ENCODE results near the gene IRAK1.
A peak's percentile ranks its signal among the peaks of the same experiment; 100 is the strongest.
"Not testable (repeated sequence)": the region's sequence is repeated elsewhere in the genome, so short reads cannot be mapped to it uniquely, and the experiment has no call there.

Gene IRAK1

DNA sequence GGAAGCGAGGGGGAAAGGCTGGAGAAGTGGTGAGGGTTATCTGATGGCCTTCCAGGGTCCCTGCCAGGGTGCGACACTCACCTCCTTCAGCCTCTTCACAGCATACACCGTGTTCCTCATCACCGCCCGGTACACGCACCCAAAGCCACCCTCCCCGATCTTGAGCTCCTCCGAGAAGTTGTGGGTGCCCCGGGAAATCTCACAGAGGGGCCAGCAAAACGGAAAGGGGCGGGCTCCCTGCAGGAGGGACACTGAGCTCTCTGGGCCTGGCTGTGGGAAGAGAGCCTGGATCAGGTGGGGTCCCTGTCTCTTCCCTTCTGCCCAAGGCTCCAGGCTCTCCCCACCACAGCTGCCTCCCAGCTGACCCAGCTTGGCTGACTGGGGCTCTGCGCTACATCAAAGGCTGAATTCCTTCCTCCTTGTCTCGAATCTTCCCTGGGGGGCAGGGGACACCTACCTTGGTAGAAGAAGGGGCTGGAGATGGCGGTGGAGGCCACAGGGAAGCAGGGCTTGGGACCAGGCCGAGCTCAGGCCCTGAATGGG, 1.1 kb downstream of the IRAK1 start:
- DNase-seq = no peak

DNA sequence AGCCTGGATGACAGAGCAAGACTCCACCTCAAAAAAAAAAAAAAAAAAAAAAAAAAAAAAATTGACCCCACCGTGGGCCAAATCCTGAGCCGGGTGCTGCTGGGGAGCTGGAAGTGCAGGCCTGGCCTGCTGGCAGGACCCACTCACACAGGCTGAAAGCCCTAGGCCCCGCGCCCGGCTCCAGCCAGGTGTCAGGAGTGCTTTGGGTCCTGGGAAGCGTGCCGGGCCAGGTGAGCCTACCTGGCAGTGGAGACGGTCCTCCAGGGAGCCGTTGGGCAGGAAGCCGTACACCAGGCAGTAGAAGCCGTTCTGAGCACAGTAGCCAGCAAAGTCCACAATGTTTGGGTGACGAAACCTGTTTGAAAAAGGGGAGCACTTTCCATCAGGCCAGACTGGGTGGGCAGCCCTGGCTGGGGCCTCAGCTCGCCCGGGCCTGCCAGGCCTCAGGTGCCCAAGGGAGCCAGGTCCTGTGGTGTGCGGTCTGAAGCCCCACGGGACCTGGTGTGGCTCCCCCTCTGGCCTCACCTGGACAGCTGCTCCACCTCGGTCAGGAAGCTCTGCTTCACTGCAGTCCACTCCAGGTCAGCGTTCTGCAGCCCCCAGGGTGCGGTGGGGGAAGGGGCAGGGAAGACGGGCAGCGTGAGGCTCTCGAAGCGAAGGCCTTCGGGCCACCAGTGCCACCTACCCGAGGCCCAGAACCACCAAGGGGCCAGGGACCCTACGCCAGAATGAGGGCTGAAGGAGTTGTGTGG, 1.8 kb downstream of the IRAK1 start:
- no peak for DNase-seq

DNA sequence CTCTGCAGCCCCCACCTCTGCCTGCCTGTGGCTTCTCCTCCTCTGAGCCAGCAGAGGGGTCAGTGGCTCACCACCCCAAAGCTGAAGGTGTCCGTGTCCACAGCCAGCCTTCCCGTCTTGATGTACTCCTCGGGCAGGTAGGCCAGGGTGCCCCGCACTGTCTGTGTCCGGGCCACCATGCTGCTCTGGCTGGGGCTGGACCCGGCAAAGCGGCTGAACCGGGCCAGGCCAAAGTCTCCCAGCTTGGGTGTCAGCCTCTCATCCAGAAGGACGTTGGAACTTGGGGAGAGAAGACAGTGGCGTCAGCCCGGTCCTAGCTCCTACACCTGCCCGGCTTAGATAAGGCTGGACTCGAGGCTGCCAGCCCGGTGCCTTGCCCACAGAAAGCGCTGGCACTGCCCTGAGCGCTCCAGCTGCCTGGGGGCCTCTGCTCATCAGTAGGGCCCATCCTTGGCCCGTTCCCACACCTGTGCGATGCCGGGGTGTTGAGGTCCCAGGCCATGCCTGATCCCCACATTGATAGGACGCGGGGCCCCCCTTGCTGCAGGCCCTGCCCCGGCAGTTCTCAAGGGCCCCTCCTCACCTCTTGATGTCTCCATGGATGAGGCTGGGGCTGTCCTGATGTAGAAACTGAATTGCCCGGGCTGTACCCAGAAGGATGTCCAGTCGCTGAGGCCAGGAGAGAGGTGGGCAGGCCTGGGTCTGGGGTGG, 3.2 kb downstream of the IRAK1 start:
- no peak for DNase-seq

DNA sequence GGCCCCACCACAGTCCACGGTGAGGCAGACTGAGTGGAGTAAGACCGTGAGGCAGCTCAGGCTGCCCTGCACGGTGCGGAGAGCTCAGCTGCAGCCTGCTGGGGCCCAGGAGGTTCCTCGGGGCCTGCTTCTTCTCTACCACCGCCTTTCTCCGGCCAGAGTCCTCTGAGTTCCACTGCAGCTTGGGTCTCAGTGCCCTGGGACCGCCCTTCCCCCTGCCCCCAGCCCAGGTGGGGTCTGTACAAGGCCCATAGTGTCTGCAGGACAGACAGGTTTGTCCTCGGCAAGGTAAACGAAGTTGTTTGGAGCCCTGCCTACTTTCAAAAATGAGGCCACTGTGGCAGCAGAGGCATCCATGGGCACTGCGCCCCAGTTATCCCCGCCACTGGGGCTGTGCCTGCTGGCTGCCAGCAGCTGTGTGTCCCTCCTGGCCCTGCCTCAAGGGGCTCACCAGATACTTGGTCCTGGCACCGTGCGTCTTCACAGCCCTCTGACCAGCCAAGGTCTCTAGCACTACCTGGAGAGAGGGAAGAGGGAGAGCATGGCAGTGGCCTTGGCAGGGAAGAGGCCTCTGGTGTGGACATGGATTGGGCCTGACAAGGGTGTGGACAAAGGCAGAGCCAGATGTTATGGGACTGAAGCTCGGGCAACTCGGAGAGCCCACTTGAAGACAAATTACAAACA, 4.0 kb downstream of the IRAK1 start:
- DNase-seq = no peak

DNA sequence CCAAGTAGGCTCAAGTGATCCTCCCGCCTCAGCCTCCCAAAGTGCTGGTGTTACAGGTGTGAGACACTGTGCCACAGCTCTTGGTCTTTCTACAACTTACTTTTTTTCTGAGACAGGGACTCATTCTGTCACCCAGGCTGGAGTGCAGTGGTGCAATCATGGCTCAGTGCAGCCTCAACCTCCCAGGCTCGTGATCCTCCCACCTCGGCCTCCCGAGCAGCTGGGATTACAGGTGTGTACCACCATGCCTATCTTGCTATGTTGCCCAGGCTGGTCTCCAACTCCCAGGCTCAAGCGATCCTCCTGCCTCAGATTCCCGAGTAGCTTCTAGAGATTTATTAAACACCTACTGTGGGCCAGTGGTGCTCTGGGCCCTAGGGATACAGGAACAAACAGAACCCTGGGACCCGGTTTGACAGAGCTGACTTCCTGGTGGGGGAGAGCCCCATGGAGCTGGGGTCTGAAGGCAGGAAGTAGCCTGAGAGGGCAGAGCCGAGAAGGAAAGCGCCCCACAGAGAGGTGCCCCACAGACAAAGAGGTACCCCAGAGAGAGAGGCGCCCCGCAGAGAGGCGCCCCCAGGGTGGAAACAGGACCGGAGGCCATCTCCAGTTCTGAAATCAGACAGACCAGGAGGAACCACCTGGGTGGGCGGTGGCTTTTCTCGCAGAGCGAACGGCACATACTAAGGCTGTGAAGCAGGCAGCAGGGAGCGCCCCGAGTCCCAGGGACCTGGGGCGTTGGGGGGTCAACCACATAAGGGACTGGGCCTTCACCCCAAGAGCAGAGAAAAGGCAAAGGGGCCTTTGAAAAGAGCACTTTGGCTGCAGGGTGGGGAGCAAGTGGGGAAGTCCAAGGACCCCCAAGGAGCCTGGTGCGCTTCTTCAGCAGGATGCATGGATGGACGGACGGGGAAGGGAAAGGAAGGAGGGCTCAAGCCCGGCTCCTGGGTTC, 5.0 kb downstream of the IRAK1 start:
- DNase-seq = no peak

DNA sequence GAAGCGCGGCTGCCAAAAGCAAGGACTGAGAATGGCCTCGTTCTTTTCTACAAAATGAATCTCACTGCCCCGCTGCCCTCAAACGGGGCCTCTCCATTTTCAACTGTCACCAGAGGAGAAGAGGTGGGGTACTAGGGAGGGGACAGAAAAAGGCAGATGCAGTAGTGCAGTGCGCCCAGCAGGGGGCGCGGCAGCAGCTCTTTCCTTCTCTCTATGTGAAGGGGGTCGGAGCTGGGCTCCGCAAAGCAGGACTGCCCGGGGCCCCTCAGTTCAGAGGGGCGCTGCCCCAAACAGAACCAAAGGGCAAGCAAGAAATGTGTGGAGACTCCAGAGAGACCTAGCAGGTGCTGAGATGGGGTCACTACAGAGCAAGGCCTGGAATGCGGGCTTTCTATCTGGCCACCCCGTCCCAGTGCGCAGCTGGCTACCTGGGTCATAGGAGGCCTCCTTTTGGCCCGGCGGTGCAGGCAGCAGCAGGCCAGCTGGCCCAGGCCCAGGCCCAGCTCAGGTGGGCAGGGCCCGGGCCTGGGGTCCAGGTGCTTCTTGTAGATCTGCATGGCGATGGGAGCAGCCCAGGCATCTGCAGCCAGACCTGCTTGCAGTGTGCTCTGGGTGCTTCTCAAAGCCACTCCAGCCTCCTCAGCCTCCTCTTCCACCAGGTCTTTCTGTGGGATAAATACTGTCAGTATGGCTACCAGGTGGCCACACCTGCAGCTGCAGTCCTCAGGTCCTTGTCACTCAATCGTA, 5.9 kb downstream of the IRAK1 start:
- DNase-seq = peak; percentile 63

DNA sequence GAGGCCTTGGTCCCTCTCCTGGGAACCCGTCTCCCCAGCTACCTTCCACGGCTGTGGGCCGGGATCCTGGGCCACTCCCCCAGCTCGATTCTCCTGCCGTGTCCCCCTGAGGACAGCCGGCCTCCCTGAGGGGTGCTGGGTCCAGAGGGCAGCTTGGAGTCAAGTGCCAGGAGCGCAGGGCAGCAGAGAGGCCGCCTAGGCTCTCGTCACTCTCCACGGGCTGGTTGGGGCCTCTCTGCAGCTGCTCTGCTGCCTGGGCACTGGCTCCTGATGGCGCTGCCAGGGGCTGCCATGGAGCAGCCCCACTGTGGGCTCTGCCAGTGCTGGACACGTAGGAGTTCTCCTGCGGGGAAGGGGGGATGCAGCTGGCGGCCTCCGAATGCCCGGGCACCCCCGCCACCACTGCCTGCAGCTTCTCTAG, 6.7 kb downstream of the IRAK1 start:
- DNase-seq = no peak

DNA sequence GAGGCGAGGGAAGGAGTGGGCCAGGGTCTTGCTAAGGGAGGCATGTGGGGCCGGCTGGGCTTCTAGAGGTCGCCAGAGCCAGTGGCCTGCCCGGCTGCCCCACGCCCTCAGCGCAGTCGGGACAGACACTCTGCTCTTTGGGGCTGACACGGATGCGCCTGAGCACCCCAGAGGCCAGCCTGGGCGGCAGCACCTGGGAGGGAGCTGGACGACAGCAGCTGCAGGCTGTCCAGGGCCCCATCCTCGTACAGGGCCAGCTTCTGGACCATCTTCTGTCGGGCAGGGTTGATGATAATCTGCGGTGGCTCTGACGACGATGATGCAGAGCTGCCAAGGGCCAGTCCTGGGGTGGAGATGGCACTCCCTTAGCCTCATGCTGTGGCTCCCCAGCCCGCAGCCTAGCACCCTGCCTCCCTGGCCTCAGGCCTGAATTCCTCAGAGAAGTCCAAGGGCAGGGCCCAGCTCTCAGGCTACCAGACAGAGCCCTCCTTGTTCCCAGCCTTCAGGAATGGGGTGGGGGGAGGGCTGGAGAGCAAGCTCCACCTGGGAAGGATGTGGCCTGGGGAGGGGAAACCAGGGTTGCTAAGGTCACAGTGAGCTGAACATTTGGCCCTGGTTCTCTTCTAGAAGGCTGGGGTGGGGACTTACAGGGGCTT, 7.2 kb downstream of the IRAK1 start:
- no peak for DNase-seq

DNA sequence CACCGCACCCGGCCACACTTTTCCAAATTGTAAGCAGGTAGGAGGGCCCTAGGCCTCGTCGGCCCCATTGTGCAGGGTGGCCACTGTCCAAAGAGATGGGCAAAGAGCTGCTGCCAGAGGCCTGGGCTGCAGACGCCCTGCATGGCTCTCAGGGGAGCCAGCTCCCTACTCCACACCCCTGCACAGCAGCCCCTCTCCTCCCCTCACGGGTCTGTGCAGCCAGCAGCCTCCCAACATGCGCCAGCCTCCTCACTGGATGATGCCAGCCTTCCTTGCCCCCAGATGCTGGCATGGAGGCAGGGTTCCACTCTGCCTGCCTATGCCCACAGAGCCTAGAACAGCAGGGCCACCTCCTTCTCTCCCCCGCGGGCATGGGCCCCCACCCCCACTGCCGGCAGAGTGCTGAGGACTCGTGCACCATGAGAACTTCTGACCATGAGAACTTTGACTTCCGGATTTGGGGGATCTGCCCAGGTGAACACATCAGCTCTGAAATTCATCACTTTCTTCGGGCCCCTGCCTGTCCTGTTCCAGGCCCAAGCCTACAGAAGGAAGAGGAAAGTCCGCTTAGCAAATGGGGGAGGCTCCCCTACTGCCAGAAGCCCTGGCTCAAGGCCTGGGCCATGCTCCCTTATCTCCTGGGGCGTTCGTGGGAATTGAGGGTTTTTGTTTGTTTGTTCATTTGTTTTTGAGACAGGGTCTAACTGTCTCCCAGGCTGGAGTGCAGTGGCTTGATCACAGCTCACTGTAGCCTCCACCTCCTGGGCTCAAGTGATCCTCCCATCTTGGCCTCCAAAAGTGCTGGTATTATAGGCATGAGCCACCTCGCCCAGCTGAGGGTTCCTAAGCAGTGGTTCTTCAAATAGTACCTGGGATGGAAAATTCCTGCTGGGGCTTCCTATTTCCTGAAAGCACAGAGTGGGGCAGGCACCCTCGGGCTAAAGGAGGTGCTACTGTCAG, 8.0 kb downstream of the IRAK1 start:
- DNase-seq = no peak

DNA sequence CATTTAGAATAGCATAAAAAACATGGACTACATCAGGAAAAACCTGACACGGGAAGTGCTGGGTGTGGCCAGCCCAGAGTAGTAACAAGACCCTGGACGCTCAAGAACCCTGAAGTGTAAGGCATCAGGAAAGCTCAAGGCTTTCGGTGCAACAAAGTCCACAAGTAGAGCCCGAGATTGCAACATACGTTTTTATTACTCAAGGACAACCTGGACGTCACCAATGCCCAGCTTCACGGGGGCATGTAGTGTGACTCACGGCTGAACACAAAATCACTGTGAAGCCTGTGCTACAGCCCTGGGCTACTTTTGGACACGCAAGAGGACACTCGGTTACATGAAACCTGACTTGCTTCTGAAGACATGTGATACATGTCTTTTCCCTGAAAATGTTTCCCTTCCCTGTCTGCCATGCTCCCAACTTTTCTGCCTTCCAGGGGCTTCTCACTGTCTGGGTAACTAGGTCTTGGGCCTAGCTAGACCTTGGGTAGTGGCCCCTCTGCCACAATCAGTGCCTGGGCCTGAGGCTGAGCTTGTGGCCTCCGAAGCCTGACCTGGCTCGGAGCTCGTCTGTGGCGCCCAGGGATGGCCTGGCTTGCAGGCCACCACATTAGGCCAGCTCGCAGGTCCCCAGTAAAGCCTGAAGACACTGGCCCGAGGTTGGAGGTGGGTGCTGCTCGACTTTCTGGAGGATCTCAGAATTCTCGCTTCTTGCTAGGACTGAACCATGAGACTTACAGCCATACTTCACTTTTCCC, 9.2 kb downstream of the IRAK1 start:
- no peak for DNase-seq

DNA sequence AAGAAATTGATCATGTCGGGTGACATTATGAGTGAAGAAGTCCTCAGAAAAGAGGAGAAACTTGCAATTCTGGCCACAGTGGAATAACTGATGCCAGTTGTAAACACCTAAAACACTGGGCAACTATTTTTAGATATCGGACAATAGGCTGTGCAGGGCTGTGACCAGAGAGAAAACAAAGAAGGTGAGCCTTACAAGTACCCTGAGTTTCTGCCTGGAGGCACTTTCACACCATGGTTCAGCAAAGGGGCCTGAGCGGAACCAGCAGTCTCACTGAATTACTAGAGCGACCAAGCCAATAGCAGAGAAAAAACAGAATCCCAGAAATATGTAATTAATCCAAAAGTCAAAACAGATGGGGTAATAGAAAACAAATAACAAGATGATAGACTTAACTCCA, 11.2 kb downstream of the IRAK1 start:
- no peak for DNase-seq

DNA sequence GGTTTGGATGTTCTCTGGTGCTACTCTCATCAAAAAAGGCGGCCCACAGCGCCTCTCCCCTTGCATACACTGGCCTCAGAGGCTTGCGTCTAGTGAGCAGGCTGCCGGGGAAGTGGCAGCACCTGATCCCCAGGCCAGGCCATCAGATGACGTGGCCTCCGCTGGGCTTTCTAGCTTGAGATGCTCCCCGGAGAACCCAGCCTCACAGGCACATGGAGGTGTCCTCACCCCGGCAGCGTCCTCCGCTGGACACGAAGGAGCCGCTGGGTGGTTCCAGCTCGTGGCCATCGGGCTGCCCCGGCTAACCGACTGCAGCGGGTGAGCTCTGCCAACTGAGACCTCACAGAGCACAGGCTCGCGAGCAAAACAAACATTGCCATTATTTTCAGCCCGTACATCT, 12.8 kb downstream of the IRAK1 start:
- DNase-seq = no peak

DNA sequence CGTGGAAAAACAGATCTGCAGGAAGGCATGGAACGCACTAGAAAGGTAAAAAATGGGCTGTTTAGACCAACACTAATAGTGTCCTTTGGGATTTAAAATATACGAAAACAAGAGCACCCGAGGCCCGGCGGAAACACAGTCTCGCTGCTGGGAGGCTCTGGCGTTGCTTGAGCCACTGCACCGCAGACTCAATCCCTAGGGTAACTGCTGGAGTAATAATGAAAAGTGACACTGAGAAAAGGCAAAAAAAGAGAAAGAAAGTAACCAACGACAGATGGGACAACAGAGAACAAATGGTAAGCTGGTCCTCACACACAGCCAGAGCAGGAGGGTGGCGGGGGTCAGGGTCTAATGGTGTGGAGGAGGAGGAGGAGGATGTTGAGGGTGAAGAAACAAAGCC, 15.4 kb downstream of the IRAK1 start:
- no peak for DNase-seq

DNA sequence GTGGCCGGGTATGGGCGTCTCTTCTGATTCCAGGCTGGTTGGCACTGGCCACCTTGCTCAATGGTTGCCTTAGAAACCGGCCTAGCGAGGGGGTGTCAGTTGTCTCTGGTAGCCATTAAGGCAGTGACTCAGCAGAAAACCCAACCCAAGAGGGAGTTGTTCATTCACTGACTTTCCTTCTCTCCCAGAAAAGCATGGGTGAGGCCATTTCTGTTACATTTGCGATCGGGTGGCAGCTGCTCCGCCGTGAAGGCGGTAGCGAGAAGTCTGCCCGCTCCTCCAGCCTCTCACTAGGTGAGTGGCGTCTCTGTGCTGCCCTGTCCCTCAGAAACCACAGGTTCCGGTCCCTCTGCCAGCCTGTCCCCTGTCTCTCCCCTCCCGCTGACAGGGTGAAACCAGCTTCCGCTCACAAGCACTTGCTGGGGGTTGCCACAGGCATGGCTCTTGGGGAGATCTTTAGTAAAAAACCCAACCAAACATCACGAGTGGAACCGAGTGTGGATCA, 17.4 kb downstream of the IRAK1 start:
- peak; percentile 73 for DNase-seq

DNA sequence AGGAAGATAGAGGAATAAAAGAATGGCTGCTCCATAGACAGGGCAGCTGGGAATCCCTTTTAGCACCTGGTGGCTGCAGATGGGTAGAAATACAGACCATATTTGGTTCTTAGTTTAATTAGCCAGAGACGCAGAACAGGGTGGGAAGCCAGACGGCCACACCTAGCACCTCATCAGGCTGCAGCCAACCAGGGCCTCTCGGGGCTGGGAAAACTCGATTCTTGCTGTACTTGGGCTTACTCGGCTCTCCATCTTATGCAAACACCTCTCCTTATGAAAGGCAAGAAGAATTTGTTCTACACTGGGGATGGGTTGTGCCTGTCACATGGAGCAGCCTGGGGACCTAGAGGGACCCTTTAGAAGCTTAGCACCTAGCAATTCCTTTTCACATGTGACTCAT, 19.7 kb downstream of the IRAK1 start:
- DNase-seq = no peak

DNA sequence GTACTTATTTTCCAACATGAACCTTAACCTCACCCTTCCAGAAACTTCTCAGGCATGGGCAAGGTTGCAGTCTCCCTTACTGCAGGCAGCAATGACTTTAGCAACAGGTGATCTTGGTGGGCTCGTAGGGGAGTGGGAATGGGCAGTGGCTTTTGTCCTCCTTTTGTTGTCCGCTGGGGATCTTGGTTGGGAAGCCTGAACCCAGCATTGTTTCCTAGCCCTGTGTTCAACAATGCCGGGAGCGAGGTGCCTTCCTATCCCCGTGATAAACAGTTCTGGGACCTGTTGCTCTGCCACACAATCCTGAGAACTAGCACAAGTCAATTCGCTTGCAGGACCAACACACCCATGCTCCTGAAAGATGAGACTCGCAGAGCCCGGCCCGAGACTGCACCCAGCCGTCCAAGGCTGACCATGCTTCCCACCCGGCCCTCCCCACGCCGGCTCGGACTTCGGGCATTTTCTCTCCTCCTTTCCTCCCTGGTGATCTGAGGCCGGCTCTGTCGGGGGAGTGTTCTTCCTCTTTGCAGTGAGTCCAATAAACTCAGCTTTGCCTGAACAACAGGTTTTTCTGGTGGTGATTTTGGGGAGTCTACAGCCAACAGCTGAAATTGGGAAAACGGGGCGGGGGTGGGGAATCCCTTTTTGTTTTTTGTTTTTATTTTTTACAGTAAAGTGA, 20.2 kb downstream of the IRAK1 start:
- DNase-seq = no peak

DNA sequence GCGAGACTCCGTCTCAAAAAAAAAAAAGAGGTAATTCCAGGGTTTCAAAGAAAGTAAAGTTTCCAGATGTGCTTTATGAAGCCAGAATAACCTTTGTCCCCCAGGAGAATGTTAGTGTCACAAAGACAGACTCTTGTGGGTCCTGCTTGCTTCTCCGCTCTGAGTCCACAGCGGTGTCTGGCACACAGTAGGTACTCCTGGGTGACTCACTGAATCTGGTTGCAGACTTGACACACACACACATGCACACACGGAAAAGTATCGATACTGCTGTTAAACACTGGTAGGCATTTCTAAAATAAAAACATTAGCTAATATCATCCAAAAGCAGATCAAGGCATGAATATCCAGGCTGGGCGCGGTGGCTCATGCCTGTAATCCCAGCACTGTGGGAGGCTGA, 24.2 kb downstream of the IRAK1 start:
- no peak for DNase-seq

DNA sequence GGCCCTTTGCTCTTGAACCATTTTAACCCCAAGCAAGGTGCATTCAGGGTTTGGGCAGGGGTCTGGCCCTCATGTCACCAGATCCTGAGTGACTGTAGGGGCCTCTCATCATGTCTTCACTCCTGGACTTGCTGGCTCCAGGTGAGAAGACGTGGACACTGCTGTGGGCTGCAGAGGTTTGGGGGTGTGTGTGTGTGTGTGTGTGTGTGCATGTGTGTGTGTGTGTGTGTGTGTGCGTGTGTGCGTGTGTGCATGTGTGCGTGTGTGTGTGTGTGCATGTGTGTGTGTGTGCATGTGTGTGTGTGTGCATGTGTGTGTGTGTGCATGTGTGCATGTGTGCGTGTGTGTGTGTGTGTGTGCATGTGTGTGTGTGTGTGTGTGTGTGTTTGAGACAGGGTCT, 25.3 kb downstream of the IRAK1 start:
- DNase-seq = not testable (repeated sequence)
